Retinal pigment epithelial cell (primary cell): ENCODE data around the gene CCDC30.

Source experiments
- DNase-seq: peaks from one replicate; pipeline ENCODE4 v3.0.0-alpha.2; 2010; ENCODE audit warnings: low read depth
- H3K4me3 ChIP-seq: 2 replicates; pipeline ENCODE4 v1.5.1; 2011; ENCODE audit warnings: mild to moderate bottlenecking, low read length, control low read depth, moderate library complexity
- TF ChIP-seq, protein P1 (sequence below): conservative IDR thresholded peaks from 2 replicates; pipeline ENCODE4 v1.5.1; 2011; ENCODE audit warnings: low read depth, low read length, control low read depth, inconsistent platforms

CCDC30 gene

DNA sequence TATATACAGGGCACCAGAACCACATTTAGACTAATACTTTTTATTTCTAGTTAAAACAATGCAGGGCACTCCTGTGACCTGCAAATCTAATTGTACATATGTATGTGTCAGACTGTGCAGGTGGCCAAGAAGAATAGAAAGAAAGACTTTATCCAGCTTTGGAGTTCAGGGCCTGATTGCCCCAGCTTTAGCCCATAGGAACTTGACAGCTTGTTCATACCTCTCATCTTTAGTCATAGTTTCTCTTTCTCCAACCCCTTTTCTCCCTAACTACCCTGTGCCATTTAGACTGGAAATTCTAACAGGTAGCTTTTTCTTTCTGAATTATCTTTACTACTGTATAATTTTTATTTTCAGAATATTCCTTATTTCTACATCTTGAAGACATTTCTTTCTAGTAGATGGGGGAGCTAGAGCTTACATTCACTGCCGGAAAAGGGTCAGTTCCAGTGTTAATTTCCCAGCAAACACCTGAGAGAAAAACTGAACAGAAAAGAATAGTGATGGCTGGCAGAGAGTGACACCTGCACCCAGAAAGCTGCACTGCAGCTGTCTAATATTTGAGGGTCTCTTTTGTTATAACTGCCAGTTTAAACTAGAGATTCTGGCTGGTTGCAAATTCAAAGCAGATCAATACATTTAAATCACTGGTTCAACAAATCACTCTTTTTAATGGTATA is 227.5 kb downstream of the CCDC30 start:
- TF ChIP-seq, protein P1, sequence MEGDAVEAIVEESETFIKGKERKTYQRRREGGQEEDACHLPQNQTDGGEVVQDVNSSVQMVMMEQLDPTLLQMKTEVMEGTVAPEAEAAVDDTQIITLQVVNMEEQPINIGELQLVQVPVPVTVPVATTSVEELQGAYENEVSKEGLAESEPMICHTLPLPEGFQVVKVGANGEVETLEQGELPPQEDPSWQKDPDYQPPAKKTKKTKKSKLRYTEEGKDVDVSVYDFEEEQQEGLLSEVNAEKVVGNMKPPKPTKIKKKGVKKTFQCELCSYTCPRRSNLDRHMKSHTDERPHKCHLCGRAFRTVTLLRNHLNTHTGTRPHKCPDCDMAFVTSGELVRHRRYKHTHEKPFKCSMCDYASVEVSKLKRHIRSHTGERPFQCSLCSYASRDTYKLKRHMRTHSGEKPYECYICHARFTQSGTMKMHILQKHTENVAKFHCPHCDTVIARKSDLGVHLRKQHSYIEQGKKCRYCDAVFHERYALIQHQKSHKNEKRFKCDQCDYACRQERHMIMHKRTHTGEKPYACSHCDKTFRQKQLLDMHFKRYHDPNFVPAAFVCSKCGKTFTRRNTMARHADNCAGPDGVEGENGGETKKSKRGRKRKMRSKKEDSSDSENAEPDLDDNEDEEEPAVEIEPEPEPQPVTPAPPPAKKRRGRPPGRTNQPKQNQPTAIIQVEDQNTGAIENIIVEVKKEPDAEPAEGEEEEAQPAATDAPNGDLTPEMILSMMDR: peak; percentile 27
- H3K4me3 ChIP-seq: no peak overlapping the region
- no peak for DNase-seq

DNA sequence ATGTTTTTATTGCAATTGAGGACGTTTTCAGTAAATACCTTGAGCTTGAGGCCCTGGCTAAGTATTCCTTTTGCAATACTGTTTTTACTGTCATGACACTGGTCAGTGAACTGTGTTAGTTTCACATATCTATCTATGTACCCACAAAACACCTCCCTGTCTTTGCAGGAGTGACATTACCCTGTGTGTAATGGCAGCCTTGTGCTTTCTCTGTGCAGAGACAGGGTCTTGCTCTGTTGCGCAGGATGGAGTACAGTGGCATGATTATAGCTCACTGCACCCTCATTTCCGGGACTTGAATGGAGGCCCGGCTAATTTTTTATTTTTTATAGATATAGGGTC is 228.0 kb downstream of the CCDC30 start:
- TF ChIP-seq, protein P1: no peak
- no peak for DNase-seq
- H3K4me3 ChIP-seq: no peak overlapping the region

DNA sequence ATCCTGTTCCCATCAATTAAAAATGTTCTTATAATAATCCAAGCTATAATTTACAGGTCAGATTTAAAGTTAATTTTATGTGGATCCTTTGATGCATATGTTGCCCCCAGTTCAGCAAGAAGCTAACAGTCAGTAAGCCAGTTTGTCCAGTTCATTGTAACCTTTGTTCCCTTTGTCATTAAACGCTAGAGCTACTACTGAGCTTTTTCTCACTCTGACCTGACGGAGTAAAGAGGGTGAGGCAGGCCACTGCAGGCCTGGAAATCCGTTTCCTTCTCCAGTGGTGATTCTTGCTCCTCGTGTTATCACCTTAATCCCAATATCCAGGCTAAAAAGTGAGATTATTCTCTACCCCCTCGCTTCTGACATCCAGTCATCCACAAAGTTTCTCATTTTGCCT is 229.4 kb downstream of the CCDC30 start:
- H3K4me3 ChIP-seq: no peak overlapping the region
- no peak for DNase-seq
- TF ChIP-seq, protein P1: no peak

DNA sequence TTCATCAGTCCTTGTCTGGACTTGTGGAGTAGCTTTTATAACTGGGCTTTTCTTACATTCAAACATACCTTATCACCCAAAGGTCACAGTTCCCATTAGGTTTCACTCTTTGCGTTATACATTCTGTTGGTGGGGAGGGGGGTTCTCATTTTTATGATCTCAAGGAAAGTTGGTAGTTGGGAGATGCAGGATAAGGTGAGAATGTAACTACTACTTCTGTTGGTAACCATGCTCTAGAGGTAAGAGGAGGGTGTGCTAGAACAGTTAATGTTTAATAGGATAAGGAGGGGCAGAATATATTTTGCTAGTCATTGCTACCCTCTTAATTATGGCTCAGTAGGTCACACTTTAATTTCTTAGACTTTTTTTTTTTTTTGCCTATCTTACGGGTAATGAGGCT is 229.8 kb downstream of the CCDC30 start:
- TF ChIP-seq, protein P1: no peak

DNA sequence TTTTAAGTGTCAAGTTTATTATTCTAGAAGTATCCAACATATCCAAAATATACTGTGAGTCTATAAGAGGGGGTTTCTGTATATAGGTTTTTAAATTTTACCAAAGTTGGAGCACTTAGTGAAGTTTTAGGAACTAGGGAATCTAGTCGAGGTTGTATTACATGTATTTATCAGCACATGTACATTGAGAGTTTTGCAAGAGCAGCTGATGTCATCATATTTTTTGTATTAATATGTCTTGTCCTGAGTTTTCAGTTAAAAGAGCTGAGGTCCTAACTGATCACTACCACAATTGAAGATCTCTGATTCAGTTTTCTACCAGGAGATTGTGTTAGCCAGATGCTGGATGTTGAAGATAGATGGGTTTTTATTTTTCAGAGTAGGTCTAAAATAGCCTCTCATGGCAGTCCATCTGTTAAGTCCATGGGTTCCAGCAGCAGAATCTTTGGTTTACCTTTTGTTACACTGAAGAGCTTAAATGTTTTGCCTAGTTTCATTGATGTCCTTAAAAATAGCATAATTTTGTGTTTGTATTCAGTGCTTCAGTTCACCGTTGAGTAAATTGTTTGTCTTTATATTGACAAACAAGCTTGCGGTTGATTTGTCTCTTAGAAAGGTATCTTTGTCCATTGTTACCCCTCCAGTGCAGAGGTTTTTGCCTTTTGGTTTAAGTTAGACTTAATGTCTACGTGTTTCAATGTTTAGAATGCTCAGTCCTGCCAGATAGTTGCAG is 235.2 kb downstream of the CCDC30 start:
- TF ChIP-seq, protein P1: no peak
- no peak overlapping the region for H3K4me3 ChIP-seq
- DNase-seq: no peak

More for the DNA sequence above, 229.8 kb downstream of the CCDC30 start:
- H3K4me3 ChIP-seq: no peak overlapping the region
- DNase-seq: no peak

DNA sequence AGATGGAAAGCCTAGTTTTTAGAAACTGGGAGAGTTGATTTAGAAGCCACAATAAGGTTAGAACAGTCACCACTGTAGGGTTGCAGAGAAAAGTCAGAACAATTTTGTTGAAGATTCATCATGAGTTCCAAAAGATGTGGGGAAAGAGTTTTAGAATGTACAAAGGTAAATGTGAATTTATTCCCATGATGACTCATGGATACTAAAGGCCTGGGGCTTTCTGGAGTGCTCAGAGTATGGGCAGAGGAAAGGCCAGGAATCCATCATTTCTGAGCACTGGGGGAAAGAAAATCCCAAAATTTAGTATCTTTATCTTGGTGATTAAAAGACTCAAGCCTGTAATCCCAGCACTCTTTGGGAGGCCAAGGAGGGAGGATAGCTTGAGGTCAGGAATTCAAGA is 236.9 kb downstream of the CCDC30 start:
- TF ChIP-seq, protein P1: no peak
- no peak overlapping the region for H3K4me3 ChIP-seq
- DNase-seq: no peak

DNA sequence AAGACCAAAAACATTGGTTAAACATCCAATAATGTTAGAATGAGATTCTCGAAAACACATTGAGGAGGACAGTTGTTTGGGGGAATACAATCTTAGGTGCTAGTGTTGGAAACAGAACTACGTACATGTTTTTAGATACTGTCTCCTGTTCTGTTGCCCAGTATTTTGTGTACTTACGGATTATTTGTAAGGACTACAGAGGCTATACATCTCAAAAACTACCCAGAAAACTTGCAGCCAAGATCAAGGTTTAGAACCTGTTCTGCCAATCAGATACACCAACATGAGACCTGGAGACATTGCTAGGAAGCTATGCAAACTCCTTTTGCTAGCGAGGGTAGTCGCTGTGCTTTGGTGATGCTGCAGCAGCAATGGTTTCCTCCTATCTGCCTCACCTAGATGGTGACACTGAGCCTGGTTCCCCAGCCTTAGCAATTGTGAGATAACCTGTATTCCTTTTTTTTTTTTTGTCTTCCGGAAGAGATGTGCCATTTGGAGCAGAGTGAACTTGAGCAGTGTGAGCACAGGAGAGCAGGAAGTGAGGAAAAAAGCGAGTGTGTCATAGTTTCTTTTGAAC is 240.9 kb downstream of the CCDC30 start:
- no peak for DNase-seq
- no peak overlapping the region for H3K4me3 ChIP-seq
- TF ChIP-seq, protein P1: no peak
